Activated CD4-positive, alpha-beta T cell treated with anti-CD3 and anti-CD28 coated beads for 1 hour (primary cell): Measurements from ENCODE around the gene C1orf167.

Experiments used
- DNase-seq: peaks from one replicate; pipeline ENCODE4 v3.0.0-alpha.2; 2020

The C1orf167 gene

GRCh38 chr1:11787804-11788436 is 25.9 kb downstream of the C1orf167 start:
- DNase-seq: no peak

DNA sequence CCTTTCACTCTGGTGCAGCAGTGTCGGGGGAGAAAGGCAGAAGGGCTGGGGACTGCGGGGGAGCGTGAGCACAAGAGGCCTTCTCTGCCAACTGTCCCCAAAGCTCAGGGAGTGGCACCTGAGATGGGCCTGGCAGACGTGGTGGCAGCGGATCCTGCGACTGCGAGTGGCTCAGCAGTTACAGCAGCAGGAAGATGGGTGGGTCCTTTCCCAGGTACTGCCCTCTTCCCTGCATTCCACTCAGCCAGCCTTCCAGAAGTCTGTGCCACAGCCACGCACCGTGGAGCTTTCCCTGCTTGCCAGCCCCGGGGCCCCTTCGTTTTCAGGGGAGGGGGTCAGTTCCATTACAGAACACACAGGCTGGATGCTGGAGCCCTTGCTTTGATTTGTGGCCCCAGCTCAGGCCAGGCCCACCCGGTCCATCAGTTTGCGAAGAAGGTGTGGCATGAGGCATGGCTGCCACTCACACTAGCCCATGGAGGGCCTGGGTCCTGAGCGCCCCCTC is 26.6 kb downstream of the C1orf167 start:
- DNase-seq: no peak

- no peak for DNase-seq
These were observed 27.4 kb downstream of the C1orf167 start for GRCh38 chr1:11789126-11790067.

- DNase-seq: no peak
These were observed 28.3 kb downstream of the C1orf167 start for GRCh38 chr1:11790101-11790879.

- DNase-seq: no peak
These were observed 29.1 kb downstream of the C1orf167 start for GRCh38 chr1:11790880-11791715.

DNA sequence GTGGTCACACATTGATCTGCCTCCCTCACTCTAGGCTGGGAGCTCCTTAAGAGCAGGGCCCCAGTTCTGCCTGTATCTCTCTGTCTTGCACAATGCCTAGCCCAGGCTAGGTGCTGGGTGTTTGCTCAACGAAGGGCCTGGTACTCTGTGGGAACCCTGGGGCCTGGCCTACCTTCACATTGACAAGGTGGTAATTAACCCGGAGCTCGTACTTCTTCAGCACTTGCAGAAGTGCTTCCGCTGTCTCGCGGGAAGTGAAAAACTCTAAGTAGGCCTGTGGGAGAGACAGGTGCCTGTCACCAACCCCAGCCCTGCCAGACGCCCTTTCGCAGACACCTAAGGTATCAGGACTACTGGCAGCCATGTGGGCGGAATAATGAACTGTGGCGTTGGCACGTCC is 30.1 kb downstream of the C1orf167 start:
- DNase-seq: no peak

DNA sequence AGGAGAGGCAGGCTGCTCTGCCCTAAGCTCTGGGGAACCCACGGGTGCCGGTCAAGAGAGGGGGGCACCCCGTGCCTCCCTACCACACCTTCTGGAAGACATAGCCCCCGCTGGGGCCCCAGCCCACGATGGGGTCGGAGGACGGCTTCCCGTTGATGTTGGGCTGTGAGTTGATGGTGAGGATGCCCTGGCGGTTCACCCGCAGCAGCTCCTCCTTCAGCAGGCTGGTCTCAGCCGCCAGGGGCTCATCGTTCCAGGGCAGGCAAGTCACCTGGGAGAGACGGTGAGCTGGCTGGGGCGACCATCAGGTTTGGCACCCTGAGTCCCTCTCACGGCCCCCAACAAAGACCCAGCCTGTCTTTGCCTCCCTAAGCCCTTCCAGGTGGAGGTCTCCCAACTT is 31.8 kb downstream of the C1orf167 start:
- no peak for DNase-seq

- DNase-seq: no peak
These were observed 32.6 kb downstream of the C1orf167 start for GRCh38 chr1:11794446-11795237.

- no peak for DNase-seq
These were observed 33.4 kb downstream of the C1orf167 start for GRCh38 chr1:11795238-11795890.

GRCh38 chr1:11796036-11796828 is 34.2 kb downstream of the C1orf167 start:
- no peak for DNase-seq

- DNase-seq: no peak
These were observed 35.7 kb downstream of the C1orf167 start for GRCh38 chr1:11797525-11798216.

GRCh38 chr1:11799099-11799498 is 37.1 kb downstream of the C1orf167 start:
- DNase-seq: no peak

GRCh38 chr1:11799896-11800295 is 37.9 kb downstream of the C1orf167 start:
- DNase-seq: no peak

DNA sequence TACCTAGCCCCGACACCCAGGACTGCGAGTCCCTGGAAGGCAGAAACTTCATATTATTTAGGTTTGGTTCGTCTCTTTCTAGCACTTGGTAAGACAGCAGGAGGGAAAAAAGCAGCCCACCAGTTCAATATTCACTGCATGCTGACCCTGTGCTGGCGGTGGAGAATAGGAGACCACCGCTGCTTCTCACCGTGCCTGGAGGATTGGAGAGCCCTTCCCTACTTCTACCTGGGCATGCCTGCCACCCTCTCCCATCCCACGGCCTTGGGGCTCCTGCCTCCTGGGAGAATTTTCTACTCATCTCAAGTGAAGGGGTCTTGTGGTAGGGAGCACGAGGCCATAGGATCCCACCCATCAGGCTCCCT is 38.4 kb downstream of the C1orf167 start:
- DNase-seq: no peak

DNA sequence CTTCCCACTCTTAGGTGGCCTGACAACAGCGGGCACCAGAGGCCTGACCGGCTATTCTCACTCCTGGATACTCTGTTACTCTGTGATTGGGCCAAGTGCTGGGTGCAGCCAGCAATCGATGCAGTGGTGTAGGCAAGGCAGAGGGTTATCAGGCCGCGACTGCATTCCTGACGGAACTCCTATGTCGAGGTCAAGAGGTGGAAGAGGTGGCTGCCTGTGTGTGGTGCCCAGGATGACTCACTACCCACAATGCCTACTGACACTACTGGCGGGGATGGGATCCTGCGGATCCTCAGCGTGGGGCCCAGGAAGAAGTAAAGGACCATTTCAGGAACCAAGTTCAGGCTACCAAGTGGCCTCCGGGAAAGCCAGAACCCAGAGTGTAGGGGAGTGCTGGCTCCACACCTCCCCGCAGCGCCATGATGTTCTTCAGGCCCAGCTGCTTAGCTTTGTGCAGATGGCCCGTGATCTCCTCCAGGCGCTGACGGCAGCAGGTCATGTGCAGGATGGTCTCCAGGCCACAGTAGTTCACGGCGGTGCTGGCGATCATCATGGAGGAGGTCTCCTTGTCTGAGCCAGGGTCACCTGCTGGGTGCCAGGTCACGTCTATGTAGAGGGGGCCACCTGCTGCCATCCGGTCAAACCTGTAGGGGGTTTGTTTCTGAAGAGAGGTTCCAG is 38.9 kb downstream of the C1orf167 start:
- DNase-seq: no peak

DNA sequence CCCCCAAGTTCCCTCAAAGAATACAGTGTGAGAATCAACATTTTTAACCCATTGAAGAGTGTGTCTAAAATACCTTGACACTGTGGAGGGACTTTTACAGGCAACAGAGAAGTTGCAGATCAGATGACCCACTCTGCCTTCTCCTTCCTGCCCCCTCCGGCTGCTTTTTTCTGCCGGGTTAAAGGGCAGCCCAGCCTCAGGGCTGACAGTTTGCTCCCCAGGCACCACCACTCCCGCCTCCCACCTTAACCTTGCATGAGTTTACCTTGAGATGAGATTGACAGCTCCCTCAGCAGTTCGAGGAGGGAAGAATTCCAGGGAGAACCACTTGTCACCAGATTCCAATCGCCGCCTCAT is 40.6 kb downstream of the C1orf167 start:
- DNase-seq: no peak

- peak; percentile 54 for DNase-seq
These were observed 41.2 kb downstream of the C1orf167 start for GRCh38 chr1:11802973-11803885.
